Panc1 (cell line): ENCODE data around the gene NSUN6.

ENCODE experiments used
- TCF7L2 ChIP-seq: IDR thresholded peaks from 2 replicates; pipeline ENCODE4 v1.6.1; 2011; ENCODE audit warnings: mild to moderate bottlenecking, low read depth, low read length, inconsistent platforms
- TF ChIP-seq, protein P1 (sequence below): fragments of 450-650 bp; IDR thresholded peaks from 2 replicates; pipeline ENCODE4 v1.5.1; 2017; ENCODE audit warnings: mild to moderate bottlenecking

DNA sequence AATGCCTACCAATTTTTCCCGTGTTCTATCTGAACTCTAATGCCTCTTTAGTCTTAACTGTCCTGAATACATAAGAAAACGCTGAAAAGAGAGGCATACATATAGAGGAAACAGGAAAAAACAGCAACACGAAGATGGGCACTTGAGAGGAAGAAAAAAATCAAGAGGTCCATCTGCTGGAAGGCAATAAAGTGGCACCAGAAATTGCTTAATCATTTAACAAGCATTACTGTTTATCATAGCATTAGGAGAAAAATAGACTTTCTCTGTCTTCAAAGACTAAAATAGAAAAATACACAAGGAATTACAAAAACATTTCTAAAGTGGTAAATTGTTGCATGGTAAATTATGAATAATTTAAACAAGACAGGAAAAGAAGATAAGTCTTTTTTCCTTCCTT, 35.0 kb downstream of the NSUN6 start:
- TF ChIP-seq, protein P1, sequence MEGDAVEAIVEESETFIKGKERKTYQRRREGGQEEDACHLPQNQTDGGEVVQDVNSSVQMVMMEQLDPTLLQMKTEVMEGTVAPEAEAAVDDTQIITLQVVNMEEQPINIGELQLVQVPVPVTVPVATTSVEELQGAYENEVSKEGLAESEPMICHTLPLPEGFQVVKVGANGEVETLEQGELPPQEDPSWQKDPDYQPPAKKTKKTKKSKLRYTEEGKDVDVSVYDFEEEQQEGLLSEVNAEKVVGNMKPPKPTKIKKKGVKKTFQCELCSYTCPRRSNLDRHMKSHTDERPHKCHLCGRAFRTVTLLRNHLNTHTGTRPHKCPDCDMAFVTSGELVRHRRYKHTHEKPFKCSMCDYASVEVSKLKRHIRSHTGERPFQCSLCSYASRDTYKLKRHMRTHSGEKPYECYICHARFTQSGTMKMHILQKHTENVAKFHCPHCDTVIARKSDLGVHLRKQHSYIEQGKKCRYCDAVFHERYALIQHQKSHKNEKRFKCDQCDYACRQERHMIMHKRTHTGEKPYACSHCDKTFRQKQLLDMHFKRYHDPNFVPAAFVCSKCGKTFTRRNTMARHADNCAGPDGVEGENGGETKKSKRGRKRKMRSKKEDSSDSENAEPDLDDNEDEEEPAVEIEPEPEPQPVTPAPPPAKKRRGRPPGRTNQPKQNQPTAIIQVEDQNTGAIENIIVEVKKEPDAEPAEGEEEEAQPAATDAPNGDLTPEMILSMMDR = no peak; the same call in 1 of the 2 replicates
- no peak for TF ChIP-seq TCF7L2
